ENCODE data around the gene OR2K2.
"Not testable (repeated sequence)": the region's sequence is repeated elsewhere in the genome, so short reads cannot be mapped to it uniquely, and the experiment has no call there.

The OR2K2 gene

DNA sequence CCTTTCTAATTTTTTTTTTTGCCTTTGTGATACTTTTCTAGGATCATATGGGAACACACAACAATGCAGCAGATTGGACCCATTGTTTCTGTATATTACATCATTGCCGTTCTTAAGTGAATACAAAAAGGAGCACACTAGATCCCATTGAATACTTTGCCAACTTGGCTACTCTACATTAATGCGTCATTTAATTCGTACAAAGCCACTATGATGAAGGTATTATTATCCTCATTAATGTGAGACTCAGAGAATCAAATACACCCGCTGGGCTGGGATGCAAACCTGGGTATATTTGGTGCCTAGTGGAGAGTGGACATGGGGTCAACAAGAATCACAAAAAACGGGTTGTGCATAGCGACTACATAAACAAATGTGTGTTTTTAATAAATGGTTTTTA, 31.9 kb downstream of the OR2K2 start:
- no peak for DNase-seq (ENCODE audit: low spot score)

DNA sequence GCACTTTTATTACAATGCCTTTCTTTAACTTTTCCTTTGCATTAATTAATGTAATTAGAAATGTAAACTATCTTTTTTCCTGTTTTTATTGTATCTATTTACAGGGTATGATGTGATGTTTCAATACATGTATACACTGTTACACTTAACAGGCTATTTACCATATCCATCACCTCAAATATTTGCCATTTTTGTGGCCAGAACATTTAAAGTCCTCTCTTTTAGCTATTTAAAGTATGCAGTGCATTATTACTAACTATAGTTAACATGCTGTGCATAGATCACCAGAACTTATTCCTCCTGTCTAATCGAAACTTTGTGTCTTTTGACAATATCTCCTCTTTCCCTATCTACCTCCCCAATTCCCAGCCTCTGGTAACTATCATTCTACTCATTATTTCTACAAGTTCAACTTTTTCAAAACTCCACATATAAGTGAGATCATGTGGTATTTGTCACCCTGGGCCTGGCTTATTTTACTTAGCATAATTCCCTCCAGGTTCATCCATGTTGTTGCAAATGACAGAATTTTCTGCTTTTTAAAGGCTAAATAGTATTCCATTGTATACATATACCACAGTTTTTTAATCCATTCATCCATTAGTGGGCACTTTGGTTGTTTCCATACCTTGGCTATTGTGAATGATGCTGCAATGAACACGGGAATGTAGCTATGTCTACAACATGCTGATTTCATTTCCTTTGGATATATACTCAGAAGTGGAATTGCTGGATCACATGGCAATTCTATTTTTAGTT, 32.8 kb downstream of the OR2K2 start:
- DNase-seq (ENCODE audit: low spot score) = no peak

DNA sequence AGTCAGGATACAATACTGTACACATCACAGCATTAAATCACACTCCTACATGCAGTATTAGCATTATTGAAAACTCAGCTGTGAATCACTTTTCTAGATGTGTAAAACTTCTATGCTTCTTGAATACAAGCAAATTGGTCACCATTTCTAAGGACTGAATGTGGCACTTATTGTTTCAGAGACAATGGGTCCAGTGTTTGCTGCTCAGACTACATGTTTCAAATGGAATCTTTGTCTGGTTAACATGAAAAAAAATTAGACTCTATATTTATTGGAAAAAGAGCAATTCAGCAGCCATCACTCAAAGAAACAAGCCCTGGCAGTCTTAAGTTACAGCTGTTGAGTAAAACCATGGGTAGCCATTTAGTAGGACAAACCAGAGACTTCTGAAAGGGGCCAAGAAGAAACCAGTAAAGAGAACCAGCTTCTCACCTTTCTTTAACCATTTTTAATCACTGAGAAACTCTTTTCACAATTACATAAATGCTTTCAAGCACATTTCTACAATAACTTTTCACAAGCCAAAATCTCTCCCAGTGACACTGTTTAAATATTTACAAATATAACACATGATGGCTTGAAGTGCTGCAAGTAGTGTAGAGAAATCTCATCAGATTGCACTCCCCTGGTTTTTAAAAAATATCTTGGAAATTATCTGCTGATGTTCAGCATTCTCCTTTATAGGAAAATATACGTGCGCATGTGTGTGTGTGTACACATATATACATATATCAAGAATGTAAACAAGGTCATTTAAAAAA, 35.2 kb downstream of the OR2K2 start:
- DNase-seq (ENCODE audit: low spot score) = no peak

DNA sequence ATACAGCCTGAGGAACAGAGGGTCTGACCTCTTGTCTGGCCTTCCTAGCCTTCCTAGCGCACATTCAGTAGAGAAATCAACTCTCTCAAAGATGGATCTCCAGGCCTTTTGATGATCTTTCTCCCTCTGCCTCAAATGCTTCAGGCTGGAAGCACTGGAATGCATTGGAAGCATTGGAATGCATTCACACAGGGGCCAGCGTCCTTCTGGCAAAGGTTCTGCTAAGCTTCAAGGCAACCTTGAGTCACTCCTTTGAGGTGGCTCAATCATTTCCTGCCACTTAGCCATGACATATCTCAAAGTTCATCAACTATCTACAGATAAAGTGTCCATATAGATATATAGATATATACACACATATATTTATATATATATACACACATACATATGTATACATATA, 42.9 kb downstream of the OR2K2 start:
- DNase-seq (ENCODE audit: low spot score) = no peak

DNA sequence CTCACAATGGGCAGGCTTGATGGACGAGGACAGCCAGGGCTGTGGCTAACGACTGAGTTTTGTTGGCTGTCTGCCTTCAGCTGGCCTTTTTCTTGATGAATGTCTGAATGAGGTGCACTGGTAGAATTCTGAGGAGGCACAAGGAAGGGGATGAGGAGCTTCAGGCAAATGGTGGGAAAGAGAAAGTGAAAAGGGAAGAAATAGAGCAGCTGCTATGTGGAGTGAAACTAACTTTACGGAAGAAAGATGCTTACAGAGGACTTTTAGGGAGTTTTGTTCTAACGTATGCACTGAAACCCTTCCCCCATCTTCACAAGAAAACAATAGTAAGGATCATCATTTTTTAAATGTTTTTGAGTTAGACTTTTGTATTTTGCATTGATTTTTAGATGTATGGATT, 45.3 kb downstream of the OR2K2 start:
- DNase-seq (ENCODE audit: low spot score) = no peak

DNA sequence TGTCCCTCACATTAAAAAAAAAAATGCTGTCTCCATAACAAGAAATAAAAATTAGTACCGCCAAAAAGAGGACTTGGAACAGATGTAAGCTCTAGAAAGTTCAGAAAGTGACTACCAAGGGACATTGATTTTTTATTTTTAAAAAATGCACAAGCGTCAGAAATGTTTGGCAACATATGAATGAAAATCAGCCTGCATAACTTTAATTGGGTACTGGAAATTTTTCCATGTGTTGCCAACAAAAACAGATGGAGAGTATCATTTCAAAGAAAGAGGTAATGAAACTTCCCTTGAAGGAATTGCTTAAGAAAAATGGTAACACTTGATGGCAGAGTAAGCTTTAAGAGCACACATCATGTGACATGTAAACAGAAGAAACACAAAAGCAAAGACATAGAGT, 47.2 kb downstream of the OR2K2 start:
- no peak for DNase-seq (ENCODE audit: low spot score)

DNA sequence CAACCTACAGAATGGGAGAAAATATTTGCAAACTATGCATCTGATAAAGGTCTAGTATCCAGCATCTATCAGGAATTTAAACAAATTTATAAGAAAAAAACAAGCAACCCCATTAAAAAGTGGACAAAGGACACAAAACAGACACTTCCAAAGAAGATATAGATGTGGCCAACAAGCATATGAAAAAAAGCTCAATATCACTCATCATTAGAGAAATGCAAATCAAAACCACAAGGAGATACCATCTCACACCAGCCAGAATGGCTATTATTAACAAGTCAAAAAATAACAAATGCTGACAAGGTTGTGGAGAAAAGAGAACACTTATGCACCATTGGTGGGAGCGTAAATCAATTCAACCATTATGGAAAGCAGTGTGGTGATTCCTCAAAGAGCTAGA, 49.2 kb downstream of the OR2K2 start:
- not testable (repeated sequence) for DNase-seq (ENCODE audit: low spot score)
